ENCODE data around the gene FBN1.

FBN1 gene

GRCh38 chr15:48559285-48559684, 86.2 kb downstream of the FBN1 start:
- no peak for DNase-seq (ENCODE audit: low spot score)
- no peak overlapping the region; the same call in 1 of the 2 replicates for H3K27ac ChIP-seq
- CTCF ChIA-PET = no interaction called here
- POLR2A ChIA-PET (ENCODE audit: low non-redundant PET) = no interaction called here
- no peak for TF ChIP-seq CTCF (conservative IDR thresholded peaks at IDR 0.05; ENCODE audit: low read depth)

GRCh38 chr15:48558226-48558625, 87.3 kb downstream of the FBN1 start:
- ChIA-PET CTCF (no interaction called here), POLR2A (ENCODE audit: low non-redundant PET) (no interaction called here)
- TF ChIP-seq CTCF (conservative IDR thresholded peaks at IDR 0.05; ENCODE audit: low read depth) = no peak
- no peak overlapping the region for H3K27ac ChIP-seq
- DNase-seq (ENCODE audit: low spot score) = no peak

GRCh38 chr15:48557335-48557734, 88.2 kb downstream of the FBN1 start:
- ChIA-PET CTCF (no interaction called here), POLR2A (ENCODE audit: low non-redundant PET) (no interaction called here)
- no peak overlapping the region for H3K27ac ChIP-seq
- DNase-seq (ENCODE audit: low spot score) = no peak
- no peak for TF ChIP-seq CTCF (conservative IDR thresholded peaks at IDR 0.05; ENCODE audit: low read depth)

- ChIA-PET CTCF (interaction anchor here (0.7 kb wide), 1 partner anchor 53 kb away, joined by 3 read pairs; no protein-coding TSS in a partner anchor), POLR2A (ENCODE audit: low non-redundant PET) (no interaction called here)
- no peak for DNase-seq (ENCODE audit: low spot score)
- TF ChIP-seq CTCF (conservative IDR thresholded peaks at IDR 0.05; ENCODE audit: low read depth) = no peak
- no peak overlapping the region for H3K27ac ChIP-seq
These were observed 89.2 kb downstream of the FBN1 start for GRCh38 chr15:48556159-48556897.

GRCh38 chr15:48555241-48555881, 90.1 kb downstream of the FBN1 start:
- no peak overlapping the region for H3K27ac ChIP-seq
- no peak for TF ChIP-seq CTCF (conservative IDR thresholded peaks at IDR 0.05; ENCODE audit: low read depth)
- POLR2A ChIA-PET (ENCODE audit: low non-redundant PET) = no interaction called here
- no peak for DNase-seq (ENCODE audit: low spot score)
- CTCF ChIA-PET = no interaction called here

GRCh38 chr15:48554112-48554511, 91.4 kb downstream of the FBN1 start:
- H3K27ac ChIP-seq = no peak overlapping the region
- ChIA-PET CTCF (no interaction called here), POLR2A (ENCODE audit: low non-redundant PET) (no interaction called here)
- no peak for TF ChIP-seq CTCF (conservative IDR thresholded peaks at IDR 0.05; ENCODE audit: low read depth)
- no peak for DNase-seq (ENCODE audit: low spot score)
